ENCODE data around the gene NAPEPLD.
"Not testable (repeated sequence)": the region's sequence is repeated elsewhere in the genome, so short reads cannot be mapped to it uniquely, and the experiment has no call there.

The NAPEPLD gene

DNA sequence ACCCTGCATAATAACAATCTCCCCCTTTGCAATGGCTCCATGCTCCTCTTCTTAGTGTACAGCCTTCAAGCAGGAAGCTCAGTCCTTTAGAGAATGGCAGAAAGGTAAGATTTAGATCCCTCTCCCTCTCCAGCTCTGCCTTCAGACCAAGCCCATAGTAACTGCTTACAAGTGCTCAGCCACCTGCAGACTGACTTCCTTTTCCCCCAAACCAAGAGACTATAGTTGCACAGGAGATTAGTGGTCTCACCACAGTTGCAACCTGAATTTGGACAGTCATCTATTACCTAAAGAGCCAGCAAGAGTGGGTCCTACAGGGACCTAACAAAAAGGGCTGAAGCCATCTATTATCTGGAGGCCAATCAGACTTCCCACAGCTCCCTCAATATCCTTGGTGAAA, 90.8 kb downstream of the NAPEPLD start:
- H3K4me1 ChIP-seq (ENCODE audit: insufficient read depth, low read length), result no peaks in the 10 kb centered on the region
- peaks cover 4% of the 10 kb centered on the region for H3K36me3 ChIP-seq (ENCODE audit: insufficient read depth, low read length)
- H3K4me3 ChIP-seq (ENCODE audit: low read length), result no peak overlapping the region
- no peaks in the 10 kb centered on the region for H3K9me3 ChIP-seq (ENCODE audit: low read length)
- no peak overlapping the region for H2AFZ ChIP-seq (ENCODE audit: low read depth, low read length)
- H3K27me3 ChIP-seq (ENCODE audit: insufficient read depth, low read length), result no peaks in the 10 kb centered on the region

DNA sequence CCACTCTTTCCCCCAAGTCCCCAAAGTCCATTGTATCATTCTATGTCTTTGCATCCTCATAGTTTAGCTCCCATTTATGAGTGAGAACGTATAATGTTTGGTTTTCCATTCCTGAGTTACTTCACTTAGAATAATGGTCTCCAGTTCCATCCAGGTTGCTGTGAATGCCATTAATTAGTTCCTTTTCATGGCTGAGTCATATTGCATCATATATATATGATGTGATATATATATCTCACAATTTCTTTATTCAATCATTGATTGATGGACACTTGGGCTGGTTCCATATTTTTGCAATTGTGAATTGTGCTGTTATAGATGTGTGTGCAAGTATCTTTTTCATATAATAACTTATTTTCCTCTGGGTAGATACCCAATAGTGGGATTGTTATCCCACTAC, 92.9 kb downstream of the NAPEPLD start:
- H3K27me3 ChIP-seq (ENCODE audit: insufficient read depth, low read length); H3K9me3 ChIP-seq (ENCODE audit: low read length); H2AFZ ChIP-seq (ENCODE audit: low read depth, low read length); H3K4me3 ChIP-seq (ENCODE audit: low read length); H3K4me1 ChIP-seq (ENCODE audit: insufficient read depth, low read length); H3K36me3 ChIP-seq (ENCODE audit: insufficient read depth, low read length): not testable (repeated sequence)

DNA sequence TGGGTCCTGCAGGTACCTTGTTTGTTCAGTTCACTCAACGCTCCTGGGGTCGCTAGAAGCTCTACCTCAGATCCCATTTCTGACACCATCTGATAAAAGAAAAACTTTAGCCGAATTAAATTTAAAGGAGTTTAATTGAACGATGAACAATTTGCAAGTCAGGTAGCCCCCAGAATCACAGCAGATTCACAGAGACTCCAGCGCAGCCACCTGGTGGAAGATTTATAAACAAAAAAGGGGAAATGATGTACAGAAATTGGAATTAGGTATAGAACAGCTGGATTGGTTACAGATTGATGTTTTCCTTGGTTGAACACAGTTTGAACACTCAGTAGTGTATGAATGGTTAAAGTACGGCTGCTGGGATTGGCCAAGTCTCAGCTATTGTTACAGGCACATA, 97.4 kb downstream of the NAPEPLD start:
- Histone ChIP-seq H3K36me3 (ENCODE audit: insufficient read depth, low read length) (peaks cover 4% of the 10 kb centered on the region), H3K27me3 (ENCODE audit: insufficient read depth, low read length) (no peaks in the 10 kb centered on the region), H3K4me1 (ENCODE audit: insufficient read depth, low read length) (no peaks in the 10 kb centered on the region), H2AFZ (ENCODE audit: low read depth, low read length) (no peak overlapping the region), H3K4me3 (ENCODE audit: low read length) (no peak overlapping the region), H3K9me3 (ENCODE audit: low read length) (peaks cover 2% of the 10 kb centered on the region)

Measured in neuron (in vitro differentiated cells).